Stimulated activated CD4-positive, alpha-beta T cell treated with anti-CD3 and anti-CD28 coated beads, TNF-alpha, amount 100 ng/mL, for 24 hours (primary cell): ENCODE measurements around the gene CERT1.
"Not testable (repeated sequence)": the region's sequence is repeated elsewhere in the genome, so short reads cannot be mapped to it uniquely, and the experiment has no call there.

Experiments used
- DNase-seq, 3 experiments: peaks; one replicate each; pipeline ENCODE4 v3.0.0-alpha.2; 2020; ENCODE audit warnings: low read depth in 3 of 3

Gene CERT1, protein sequence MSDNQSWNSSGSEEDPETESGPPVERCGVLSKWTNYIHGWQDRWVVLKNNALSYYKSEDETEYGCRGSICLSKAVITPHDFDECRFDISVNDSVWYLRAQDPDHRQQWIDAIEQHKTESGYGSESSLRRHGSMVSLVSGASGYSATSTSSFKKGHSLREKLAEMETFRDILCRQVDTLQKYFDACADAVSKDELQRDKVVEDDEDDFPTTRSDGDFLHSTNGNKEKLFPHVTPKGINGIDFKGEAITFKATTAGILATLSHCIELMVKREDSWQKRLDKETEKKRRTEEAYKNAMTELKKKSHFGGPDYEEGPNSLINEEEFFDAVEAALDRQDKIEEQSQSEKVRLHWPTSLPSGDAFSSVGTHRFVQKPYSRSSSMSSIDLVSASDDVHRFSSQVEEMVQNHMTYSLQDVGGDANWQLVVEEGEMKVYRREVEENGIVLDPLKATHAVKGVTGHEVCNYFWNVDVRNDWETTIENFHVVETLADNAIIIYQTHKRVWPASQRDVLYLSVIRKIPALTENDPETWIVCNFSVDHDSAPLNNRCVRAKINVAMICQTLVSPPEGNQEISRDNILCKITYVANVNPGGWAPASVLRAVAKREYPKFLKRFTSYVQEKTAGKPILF

GRCh38 chr5:75511435-75512382 lies at the start of gene CERT1, which contains the start of gene POLK:
TSS of gene CERT1 (minus strand) at chr5:75511629. CDS start at chr5:75511207, 422 bp downstream.
TSS of gene POLK (plus strand) at chr5:75511891.
- peak; percentile 93 to 96 (median 94) for DNase-seq

DNA sequence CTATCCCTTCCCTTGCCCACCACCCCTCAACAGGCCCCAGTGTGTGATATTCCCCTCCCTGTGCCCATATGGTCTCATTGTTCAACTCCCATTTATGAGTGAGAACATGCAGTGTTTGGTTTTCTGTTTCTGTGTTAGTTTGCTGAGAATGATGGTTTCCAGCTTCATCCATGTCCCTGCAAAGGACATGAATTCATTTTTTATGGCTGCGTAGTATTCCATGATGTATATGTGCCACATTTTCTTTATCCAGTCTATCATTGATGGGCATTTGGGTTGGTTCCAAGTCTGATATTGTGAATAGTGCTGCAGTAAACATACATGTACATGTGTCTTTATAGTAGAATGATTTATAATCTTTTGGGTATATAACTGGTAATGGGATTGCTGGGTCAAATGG lies 49.2 kb upstream of the CERT1 start:
- DNase-seq: not testable (repeated sequence)

GRCh38 chr5:75558981-75559632 lies 47.7 kb upstream of the CERT1 start:
- DNase-seq: no peak

DNA sequence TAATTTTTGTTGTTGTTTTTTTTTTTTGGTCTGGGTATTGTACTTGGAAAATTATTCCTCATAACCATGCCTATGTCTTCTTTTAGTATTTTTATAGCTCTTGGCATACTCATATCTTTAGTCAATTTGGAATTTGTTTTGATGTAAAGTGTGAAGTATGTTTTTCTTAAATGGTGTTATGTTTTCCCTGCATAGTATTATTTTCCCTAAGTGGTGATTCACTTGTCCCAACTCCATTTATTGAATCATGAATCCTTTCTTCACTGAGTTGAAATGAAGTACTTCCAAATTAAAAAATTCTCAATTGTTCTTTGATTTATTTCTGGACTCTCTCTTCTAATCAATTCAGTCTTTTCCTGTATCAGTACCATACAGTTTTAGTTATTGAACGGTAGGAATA lies 46.8 kb upstream of the CERT1 start:
- DNase-seq: no peak

DNA sequence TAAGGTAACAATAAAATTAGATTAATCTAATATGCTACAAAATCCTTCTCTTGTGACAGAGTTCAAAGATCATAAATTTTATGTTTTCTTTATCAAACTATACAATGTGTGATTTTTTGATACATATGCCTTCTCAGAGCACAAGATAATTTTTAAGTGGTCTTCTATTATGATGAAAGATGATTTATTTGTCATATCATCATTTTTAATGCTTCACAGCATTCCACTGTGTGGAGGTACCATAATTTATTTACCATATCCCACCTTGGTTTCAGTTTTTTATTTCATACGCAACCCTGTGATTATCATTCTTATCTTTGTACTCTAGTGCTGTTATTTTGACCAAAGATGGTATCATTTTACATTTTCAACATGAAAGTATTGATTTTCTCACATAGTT lies 41.9 kb upstream of the CERT1 start:
- DNase-seq: no peak

DNA sequence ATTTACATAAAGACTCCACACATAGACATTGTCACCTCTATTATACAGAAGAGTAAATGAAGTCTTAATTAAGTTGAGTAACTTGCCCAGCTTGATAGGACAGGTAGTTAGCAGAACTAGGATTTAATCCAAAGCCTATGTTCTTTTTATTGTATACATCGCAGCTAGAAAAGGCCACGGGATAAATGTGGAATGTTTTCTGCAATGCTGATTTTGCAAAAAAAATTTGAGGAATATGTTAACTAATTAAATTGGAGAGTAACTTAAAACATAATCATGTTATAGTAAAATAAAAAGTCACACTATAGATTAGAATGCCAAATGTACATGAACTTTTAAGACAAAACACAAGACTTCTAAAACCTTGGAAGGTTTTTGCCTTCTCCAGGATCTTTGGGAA lies 41.3 kb upstream of the CERT1 start:
- DNase-seq: no peak

DNA sequence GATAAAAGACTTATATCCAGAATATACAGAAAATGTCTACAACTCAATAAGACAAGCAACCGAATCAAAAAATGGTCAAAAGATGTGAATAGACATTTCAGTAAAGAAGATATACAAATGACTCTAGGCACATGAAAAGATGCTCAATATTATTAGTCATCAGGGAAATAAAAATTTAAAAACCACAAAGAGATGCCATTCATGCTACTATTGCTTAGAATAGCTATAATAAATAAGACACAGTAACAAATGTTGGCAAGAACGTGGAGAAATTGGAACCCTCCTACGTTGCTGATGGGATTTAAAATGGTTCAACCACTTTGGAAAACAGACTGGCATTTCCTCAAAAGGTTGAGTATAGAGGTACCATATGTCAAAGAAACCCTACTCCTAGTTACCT lies 40.0 kb upstream of the CERT1 start:
- no peak for DNase-seq

- DNase-seq: no peak
Measured at GRCh38 chr5:75550597-75550996, 39.2 kb upstream of the CERT1 start.

- DNase-seq: no peak
Measured at GRCh38 chr5:75547812-75548211, 36.4 kb upstream of the CERT1 start.

- no peak for DNase-seq
Measured at GRCh38 chr5:75546830-75547229, 35.4 kb upstream of the CERT1 start.

- DNase-seq: no peak
Measured at GRCh38 chr5:75545131-75545530, 33.7 kb upstream of the CERT1 start.

DNA sequence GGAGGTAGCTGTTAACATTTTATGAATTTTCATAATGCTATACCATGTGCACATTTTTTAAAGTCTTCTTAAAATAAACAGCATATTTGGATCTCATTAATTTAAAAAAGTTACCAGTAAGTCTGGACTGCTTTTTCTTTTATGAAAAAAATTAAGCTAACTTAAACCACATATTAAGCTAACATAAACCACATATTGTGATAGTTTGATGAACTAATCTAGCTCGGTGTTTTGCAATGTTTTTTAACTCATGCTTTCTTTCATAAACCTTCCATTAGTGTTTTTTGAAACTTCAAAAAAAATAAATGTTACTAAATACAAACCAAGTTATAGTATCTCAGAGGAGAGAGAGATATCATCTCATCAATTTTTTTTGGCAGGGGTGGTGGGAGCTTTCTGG lies 26.8 kb upstream of the CERT1 start:
- DNase-seq: no peak

- no peak for DNase-seq
Measured at GRCh38 chr5:75536694-75537360, 25.4 kb upstream of the CERT1 start.

DNA sequence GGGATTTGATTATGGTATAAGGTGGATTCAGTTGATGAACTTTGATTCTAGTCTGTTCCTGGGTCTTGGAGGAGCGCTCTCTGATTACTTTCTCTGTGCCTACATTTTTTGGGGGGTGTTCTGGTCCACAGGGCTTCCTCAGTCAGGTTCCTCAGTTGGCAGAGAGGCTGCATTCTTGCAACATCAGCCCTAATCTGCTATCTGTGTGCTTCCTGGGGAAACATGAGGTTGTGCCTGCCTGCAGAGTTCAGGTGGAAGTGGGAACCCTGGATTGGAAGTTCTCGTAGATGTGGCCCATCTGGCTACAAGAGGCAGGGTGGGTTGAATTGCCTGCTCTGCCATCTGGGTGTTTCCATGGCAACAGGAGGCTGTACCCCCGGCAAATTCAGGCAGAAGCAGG lies 24.7 kb upstream of the CERT1 start:
- DNase-seq: no peak

DNA sequence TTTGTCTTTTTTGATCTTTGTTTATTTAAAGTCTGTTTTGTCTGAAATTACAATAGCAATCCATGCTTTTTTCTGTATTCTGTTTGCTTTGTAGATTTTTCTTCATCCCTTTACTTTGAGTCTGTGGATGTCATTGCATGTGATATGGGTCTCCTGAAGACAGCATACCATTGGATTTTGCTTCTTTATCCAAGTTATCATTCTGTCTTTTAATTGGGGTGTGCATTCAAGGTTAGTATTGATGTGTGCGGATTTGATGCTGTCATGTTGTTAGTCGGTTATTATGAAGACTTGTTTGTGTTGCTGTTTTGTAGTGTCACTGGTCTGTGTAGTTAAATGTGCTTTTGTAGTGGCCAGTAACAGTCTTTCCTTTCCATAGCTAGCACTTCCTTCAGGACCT lies 23.3 kb upstream of the CERT1 start:
- no peak for DNase-seq

DNA sequence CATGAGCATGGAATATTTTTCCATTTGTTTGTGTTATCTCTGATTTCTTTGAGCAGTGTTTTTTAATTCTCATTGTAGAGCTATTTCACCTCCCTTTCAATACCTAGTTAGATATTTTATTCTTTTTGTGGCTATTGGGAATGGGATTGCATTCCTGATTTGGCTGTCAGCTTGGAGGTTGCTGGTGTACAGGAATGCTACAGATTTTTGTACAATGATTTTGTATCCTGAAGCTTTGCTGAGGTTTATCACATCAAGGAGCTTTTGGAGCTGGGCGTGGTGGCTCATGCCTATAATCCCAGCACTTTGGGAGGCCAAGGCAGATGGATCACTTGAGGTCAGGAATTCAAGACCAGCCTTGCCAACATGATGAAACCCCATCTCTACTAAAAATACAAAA lies 22.3 kb upstream of the CERT1 start:
- DNase-seq: not testable (repeated sequence)

DNA sequence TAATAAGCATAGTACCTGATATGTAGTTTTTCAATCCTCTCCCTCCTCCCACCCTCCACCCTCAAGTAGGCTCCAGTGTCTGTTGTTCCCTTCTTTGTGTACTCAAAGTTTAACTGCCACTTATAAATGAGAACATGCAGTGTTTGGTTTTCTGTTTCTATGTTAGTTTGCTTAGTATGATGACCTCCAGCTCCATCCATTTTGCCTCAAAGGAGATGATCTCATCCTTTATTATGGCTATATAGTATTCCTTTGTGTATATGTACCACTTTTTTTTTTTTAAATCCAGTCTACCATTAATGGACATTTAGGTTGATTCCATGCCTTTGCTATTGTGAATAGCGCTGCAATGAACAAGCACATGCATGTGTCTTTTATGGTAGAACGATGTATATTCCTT lies 20.8 kb upstream of the CERT1 start:
- no peak for DNase-seq

- no peak for DNase-seq
Measured at GRCh38 chr5:75529185-75529584, 17.8 kb upstream of the CERT1 start.

- no peak for DNase-seq
Measured at GRCh38 chr5:75526070-75526469, 14.6 kb upstream of the CERT1 start.

- DNase-seq: no peak
Measured at GRCh38 chr5:75525344-75525743, 13.9 kb upstream of the CERT1 start.

DNA sequence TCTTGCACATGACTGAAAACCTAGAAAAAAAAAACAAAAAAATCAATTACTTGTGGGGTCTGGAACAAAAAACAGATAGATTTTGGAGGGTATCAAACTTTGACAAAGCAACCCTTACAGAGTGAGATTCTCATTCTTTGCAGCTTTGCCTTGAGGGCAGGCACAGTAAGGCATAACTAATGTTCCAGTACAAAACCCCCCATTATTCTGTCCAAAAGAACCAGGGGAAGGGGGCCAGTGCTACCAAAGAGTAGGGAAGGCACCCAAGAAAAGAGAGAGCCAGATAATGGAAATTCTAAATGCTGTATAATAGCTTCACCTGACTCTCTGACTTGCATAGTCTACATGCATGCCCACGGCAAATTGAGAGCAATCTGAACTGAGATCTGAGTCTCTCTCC lies 13.2 kb upstream of the CERT1 start:
- DNase-seq: no peak
